Forelimb muscle (tissue), 1 donor: ENCODE data around the gene ZNF614. TPM values are rescaled to one million over a fixed set of nuclear protein-coding genes. Genes with fewer than 3 reads are reported as not detected.
A peak's percentile ranks its signal among the peaks of the same experiment; 100 is the strongest.
"Not testable (repeated sequence)": the region's sequence is repeated elsewhere in the genome, so short reads cannot be mapped to it uniquely, and the experiment has no call there.

ENCODE experiments used
- DNase-seq: peaks from one replicate; pipeline ENCODE4 v3.0.0-alpha.2; 2013; ENCODE audit warnings: low read depth
- polyA plus RNA-seq: library from polyadenylated mRNA; unstranded; fragments of 120-200 nt; gene quantifications from one replicate; pipeline ENCODE4 v1.2.1, GENCODE V29; 2013; ENCODE audit not compliant: insufficient read length

The ZNF614 gene
- 7.8 TPM for polyA plus RNA-seq

DNA sequence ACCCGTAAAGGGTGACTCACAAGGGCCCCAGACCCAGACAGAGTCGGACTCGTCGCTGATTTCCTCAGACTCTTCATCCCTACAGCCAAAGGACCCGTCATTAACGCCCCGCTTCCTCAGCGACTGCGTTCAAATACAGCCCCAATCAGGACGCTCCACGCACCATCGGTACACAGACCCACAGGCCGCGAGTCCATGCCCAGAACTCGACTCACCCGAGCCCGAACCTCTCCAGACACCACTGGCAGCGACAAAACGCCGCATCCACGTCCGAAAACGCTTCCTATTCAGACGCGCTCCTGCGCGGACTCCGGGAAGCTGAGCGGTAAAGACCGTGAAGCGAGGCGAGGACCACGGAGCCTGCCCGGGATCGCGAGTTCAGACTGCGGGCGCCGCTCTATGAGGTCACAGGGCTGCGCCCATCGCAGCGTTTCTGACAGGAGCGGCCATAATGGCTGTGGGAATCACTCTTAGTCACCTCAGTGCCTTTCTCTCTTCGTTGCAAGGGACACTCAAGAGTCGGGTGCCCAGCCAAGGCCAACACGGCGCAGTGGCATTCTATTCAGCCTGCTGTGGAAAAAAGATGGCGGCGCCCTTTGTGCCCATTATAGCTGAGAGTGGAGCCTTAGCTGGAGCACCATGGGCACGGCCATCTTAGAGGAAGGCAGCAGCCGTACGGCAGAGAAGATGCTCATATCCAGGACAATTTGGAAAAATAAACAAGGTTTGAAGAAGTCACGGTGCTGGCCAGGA, at the start of gene ZNF614:
Gene ZNF614, minus strand, starts transcription at position 353 of the 753 bp plus-strand sequence. CDS start 2,634 bp downstream, outside the sequence.
- peak; percentile 80 for DNase-seq

- DNase-seq, result no peak
These were observed 42.3 kb upstream of the ZNF614 start for GRCh38 chr19:52070496-52070895.

DNA sequence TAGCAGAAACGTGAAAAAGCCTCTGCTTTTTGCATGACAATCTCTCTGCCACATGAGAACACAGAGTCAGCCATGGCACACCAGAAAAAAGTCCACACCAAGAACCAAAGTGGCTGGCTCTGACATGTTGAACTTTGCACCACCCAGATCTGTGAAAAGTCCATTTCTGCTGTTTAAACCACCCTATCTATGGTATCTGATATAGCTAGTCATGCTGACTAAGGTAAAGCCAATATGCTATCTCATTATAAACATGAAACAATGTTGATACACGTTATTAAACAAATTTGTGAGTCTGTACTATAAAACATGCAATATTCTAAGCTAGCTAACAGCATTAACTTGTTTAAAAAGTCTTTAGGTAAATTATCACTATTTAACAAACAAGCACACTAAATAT, 41.5 kb upstream of the ZNF614 start:
- no peak for DNase-seq

DNA sequence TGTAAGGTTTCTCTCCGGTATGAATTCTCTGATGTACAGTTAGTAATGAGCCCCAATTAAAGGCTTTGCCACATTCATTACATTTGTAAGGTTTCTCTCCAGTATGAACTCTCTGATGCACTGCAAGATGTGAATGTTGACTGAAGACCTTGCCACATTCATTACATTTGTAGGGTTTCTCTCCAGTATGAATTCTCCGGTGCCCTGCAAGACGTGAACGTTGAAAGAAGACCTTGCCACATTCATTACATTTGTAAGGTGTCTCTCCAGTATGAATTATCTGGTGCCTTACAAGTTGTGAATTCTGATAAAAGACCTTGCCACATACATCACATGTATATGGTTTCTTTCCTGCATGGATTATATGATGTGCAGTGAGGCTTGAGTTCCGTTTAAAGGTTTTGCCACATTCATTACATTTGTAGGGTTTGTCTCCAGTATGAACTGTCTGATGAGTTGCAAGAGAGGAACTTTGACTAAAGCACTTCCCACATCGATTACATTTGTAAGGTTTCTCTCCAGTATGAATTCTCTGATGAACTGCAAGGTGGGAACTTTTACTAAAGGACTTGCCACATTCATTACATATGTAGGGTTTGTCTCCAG, 38.2 kb upstream of the ZNF614 start:
- DNase-seq, result no peak

DNA sequence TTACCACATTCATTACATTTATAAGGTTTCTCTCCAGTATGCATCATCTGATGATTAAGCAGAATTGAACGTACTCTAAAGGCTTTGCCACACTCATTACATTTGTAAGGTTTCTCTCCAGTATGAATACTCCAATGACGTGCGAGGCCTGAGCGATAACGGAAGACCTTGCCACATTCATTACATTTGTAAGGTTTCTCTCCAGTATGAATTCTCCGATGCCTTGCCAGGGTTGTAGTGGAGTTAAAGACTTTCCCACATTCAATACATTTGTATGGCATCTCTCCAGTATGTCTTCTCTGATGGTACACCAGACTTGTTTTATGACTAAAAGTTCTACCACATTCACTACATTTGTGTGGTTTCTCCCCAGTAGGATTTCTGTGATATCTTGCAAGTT, 37.2 kb upstream of the ZNF614 start:
- DNase-seq, result no peak

DNA sequence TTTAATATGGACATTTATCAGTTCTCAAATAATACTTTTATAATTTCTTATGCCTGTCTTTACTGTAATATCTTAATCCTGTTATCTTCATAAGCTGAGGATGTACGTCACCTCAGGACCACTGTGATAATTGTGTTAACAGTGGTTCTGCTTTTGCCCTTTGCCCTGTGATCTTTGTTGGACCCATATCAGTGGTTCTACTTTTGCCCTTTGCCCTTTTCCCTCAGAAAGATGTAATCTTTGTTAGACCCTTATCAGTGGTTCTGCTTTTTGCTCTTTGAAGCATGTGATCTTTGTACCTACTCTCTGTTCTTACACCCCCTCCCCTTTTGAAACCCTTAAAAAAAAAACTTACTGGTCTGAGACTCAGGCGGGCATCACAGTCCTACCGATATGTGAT, 28.3 kb upstream of the ZNF614 start:
- not testable (repeated sequence) for DNase-seq

- DNase-seq, result not testable (repeated sequence)
These were observed 23.6 kb upstream of the ZNF614 start for GRCh38 chr19:52051736-52052135.

- DNase-seq, result peak; percentile 90
These were observed 20.6 kb upstream of the ZNF614 start, which contains the start of gene ZNF432 for GRCh38 chr19:52048555-52049501. Gene ZNF432, minus strand, starts transcription at chr19:52048838. Its CDS starts 1,970 bp downstream, at chr19:52046868.

- DNase-seq, result no peak
These were observed 11.0 kb upstream of the ZNF614 start for GRCh38 chr19:52039169-52039568.

DNA sequence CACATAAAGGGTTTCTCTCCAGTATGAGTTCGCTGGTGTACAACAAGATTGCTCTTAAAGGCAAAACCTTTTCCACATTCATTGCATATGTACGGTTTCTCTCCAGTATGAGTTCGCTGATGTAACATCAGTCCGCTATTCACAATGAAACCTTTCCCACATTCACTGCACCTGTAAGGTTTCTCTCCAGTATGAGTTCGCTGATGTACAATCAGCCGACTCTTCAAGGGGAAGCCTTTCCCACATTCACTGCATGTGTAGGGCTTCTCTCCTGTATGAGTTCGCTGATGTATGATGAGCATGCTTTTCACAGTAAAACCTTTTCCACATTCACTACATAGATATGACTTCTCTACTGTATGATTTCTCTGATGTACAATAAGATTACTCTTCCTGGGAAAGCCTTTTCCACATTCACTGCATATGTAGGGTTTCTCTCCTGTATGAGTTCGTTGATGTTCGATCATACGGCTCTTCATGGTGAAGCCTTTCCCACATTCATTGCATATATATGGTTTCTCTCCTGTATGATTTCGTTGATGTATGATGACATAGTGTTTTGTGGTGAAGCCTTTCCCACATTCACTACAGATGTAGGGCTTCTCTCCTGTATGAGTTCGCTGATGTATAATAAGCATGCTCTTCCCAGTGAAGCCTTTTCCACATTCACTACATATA, 6.0 kb upstream of the ZNF614 start:
- DNase-seq, result no peak

DNA sequence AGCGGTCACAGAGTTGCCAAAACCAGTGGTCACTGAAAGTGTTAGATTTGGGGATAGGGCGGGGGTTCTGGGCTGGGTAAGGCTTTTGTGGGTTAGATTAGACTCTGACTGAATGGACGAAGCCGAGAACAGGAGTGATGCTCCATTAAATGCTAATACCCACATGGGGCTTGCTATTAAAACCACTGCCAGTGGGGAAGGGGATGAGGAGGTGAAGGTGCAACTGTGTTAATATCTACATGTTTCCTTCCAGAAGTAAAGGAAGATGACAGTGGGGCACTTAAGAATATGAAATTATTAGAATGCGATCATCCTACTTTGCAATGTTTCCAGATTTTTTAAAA, 573 bp upstream of the ZNF614 start:
- DNase-seq, result no peak

- DNase-seq, result not testable (repeated sequence)
These were observed 1.8 kb downstream of the ZNF614 start for GRCh38 chr19:52026255-52026990.

DNA sequence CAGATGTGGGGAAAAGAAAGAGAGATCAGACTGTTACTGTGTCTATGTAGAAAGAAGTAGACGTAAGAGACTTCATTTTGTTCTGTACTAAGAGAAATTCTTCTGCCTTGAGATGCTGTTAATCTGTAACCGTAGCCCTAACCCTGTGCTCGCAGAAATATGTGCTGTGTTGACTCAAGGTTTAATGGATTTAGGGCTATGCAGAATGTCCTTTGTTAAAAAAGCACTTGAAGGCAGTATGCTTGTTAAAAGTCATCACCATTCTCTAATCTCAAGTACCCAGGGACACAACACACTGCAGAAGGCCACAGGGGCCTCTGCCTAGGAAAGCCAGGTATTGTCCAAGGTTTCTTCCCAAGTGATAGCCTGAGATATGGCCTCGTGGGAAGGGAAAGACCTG, 3.7 kb downstream of the ZNF614 start:
- not testable (repeated sequence) for DNase-seq

DNA sequence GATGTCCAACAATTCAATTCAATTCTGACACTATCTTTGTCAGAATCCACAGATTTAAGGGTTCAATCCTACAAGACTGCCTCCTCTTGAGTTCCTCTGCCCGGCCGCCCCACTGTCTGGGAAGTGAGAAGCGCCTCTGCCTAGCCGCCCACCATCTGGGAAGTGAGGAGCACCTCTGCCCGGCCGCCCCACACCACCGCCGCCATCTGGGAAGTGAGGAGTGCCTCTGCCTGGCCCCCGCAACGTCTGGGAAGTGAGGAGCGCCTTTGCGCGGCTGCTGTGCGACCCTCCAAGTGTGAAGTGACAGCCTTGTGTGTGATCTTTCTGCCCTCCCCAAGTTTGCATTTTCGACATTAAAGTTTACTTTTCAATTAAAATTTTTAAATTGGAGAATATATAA, 6.0 kb downstream of the ZNF614 start:
- DNase-seq, result no peak

GRCh38 chr19:52020506-52020905, 7.7 kb downstream of the ZNF614 start:
- no peak for DNase-seq

- DNase-seq, result no peak
These were observed 17.5 kb downstream of the ZNF614 start for GRCh38 chr19:52010674-52011073.

DNA sequence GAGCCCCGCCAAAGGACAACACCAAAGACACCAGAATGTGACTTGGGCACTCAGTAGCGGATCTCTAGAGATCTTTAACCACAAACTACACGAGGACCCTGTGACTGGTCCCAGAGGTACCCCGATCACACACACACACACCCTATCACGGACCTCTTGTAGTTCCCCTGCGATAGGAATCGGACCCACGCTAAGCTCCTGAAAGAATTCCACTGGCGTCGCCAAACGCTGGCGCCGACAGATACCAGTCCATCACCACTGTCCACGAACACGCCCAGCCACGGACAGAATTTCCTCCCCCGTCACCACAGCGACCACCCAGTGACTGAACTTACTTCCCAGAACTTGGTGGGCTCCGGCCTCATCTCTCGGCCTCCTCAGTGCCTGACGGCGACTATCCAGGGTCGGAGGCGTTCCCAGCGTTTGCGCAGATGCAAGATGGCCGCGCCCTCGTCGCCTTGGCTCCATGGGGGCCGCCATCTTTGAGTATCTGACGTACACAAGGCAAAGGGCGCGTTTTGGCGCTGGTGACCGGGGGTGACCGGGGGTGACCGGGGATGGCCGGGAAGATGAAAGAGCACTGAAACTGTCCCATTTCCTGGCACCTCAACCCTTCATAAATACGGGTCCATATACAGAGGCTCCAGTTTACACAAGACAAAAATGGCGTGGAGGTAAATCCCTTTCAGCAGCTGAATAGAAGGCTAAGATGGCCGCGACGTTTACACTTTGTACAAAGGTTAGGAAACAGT, 20.2 kb downstream of the ZNF614 start, which contains the start of gene ZNF615:
Gene ZNF615, minus strand, starts transcription at position 406 of the 752 bp plus-strand sequence. CDS start 4,500 bp downstream, outside the sequence.
- peak; percentile 80 for DNase-seq

DNA sequence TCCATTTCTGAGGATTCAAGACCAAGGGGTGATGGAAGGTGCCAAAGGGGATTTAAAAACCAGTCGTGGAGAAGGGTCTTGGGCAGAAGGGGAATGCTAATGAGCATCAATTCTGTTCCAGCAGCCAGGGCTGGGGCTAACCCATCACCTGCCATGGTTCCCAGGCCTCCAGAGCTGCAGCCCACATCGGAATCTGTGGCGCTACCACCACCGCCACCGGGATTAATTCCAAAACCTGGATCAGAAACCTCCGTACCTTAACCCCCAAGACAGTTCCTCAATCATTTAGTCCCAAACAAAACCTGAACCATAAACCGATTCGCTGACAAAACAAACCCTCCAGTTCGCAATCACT, 20.8 kb downstream of the ZNF614 start:
- no peak for DNase-seq

GRCh38 chr19:51994048-51994644, 34.0 kb downstream of the ZNF614 start:
- DNase-seq, result no peak

DNA sequence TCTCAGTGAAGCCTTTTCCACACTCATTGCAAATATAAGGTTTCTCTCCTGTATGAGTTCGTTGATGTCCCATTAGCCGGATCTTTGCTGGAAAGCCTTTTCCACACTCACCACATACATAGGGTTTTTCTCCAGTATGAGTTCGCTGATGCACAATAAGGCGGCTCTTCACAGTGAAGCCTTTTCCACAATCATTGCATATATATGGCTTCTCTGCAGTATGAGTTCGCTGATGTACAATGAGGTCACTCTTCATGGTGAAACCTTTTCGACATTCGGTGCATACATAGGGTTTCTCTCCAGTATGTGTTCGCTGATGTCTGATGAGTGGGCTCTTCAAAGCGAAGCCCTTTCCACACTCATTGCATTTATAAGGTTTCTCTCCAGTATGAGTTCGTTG, 34.8 kb downstream of the ZNF614 start:
- DNase-seq, result no peak
